IPS-11a (cell line): ENCODE results near the gene NNT.
"Not testable (repeated sequence)": the region's sequence is repeated elsewhere in the genome, so short reads cannot be mapped to it uniquely, and the experiment has no call there.

Source experiments
- H3K4me3 ChIP-seq: one replicate; pipeline ENCODE4 v1.5.1; 2013; ENCODE audit warnings: low read depth, low read length, control low read depth

The NNT gene

GRCh38 chr5:43602461-43603343, at the start of gene NNT:
Gene NNT, plus strand, starts transcription at chr5:43603180. Its CDS starts 6,016 bp downstream, at chr5:43609196.
- peak within 1 kb of the TSS; percentile 64 for H3K4me3 ChIP-seq

- H3K4me3 ChIP-seq = no peak overlapping the region
Measured at GRCh38 chr5:43553381-43553780, 49.6 kb upstream of the NNT start.

- no peak overlapping the region for H3K4me3 ChIP-seq
Measured at GRCh38 chr5:43554497-43554896, 48.5 kb upstream of the NNT start.

- peak overlapping the region; percentile 92 for H3K4me3 ChIP-seq
Measured at GRCh38 chr5:43555895-43556606, 46.9 kb upstream of the NNT start.

GRCh38 chr5:43556607-43556856, 46.4 kb upstream of the NNT start:
- H3K4me3 ChIP-seq = peak overlapping the region; percentile 92

GRCh38 chr5:43556857-43557542, 46.0 kb upstream of the NNT start, which contains the start of gene PAIP1:
Gene PAIP1, minus strand, starts transcription at chr5:43557077. Its CDS starts 231 bp downstream, at chr5:43556846.
- peak within 1 kb of the TSS; percentile 92 for H3K4me3 ChIP-seq

- H3K4me3 ChIP-seq = no peak overlapping the region
Measured at GRCh38 chr5:43560128-43560527, 42.9 kb upstream of the NNT start.

GRCh38 chr5:43561356-43561755, 41.6 kb upstream of the NNT start:
- H3K4me3 ChIP-seq = no peak overlapping the region

GRCh38 chr5:43563321-43563720, 39.7 kb upstream of the NNT start:
- H3K4me3 ChIP-seq = no peak overlapping the region

GRCh38 chr5:43564289-43564850, 38.6 kb upstream of the NNT start:
- no peak overlapping the region for H3K4me3 ChIP-seq

GRCh38 chr5:43565043-43565442, 37.9 kb upstream of the NNT start:
- no peak overlapping the region for H3K4me3 ChIP-seq

GRCh38 chr5:43567967-43568366, 35.0 kb upstream of the NNT start:
- H3K4me3 ChIP-seq = no peak overlapping the region

- no peak overlapping the region for H3K4me3 ChIP-seq
Measured at GRCh38 chr5:43569236-43569746, 33.7 kb upstream of the NNT start.

- no peak overlapping the region for H3K4me3 ChIP-seq
Measured at GRCh38 chr5:43570450-43571158, 32.4 kb upstream of the NNT start.

- H3K4me3 ChIP-seq = no peak overlapping the region
Measured at GRCh38 chr5:43571237-43571636, 31.7 kb upstream of the NNT start.

- H3K4me3 ChIP-seq = no peak overlapping the region
Measured at GRCh38 chr5:43572357-43572756, 30.6 kb upstream of the NNT start.

GRCh38 chr5:43573058-43573457, 29.9 kb upstream of the NNT start:
- no peak overlapping the region for H3K4me3 ChIP-seq

- not testable (repeated sequence) for H3K4me3 ChIP-seq
Measured at GRCh38 chr5:43580402-43581210, 22.4 kb upstream of the NNT start.

GRCh38 chr5:43581398-43581797, 21.6 kb upstream of the NNT start:
- H3K4me3 ChIP-seq = no peak overlapping the region
